ENCODE results near the gene ADH1B.
"Not testable (repeated sequence)": the region's sequence is repeated elsewhere in the genome, so short reads cannot be mapped to it uniquely, and the experiment has no call there.

ADH1B gene

GRCh38 chr4:99359480-99360204, 38.4 kb upstream of the ADH1B start:
- Histone ChIP-seq H3K9me3 (ENCODE audit: severe bottlenecking) (peaks cover 8% of the 10 kb centered on the region), H3K36me3 (no peaks in the 10 kb centered on the region), H3K27me3 (ENCODE audit: insufficient read depth, low read depth, severe bottlenecking) (no peaks in the 10 kb centered on the region), H3K4me3 (ENCODE audit: low read depth, low read length) (no peak overlapping the region), H3K27ac (no peak overlapping the region)
- no peak for DNase-seq
- TF ChIP-seq, protein P1, sequence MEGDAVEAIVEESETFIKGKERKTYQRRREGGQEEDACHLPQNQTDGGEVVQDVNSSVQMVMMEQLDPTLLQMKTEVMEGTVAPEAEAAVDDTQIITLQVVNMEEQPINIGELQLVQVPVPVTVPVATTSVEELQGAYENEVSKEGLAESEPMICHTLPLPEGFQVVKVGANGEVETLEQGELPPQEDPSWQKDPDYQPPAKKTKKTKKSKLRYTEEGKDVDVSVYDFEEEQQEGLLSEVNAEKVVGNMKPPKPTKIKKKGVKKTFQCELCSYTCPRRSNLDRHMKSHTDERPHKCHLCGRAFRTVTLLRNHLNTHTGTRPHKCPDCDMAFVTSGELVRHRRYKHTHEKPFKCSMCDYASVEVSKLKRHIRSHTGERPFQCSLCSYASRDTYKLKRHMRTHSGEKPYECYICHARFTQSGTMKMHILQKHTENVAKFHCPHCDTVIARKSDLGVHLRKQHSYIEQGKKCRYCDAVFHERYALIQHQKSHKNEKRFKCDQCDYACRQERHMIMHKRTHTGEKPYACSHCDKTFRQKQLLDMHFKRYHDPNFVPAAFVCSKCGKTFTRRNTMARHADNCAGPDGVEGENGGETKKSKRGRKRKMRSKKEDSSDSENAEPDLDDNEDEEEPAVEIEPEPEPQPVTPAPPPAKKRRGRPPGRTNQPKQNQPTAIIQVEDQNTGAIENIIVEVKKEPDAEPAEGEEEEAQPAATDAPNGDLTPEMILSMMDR (IDR thresholded peaks at IDR 0.05; ENCODE audit: low read depth, low read length) = no peak

- Histone ChIP-seq H3K4me3 (ENCODE audit: low read depth, low read length) (no peak overlapping the region), H3K36me3 (no peaks in the 10 kb centered on the region), H3K27me3 (ENCODE audit: insufficient read depth, low read depth, severe bottlenecking) (no peaks in the 10 kb centered on the region), H3K9me3 (ENCODE audit: severe bottlenecking) (peaks cover 8% of the 10 kb centered on the region), H3K27ac (no peak overlapping the region)
- TF ChIP-seq, protein P1 (IDR thresholded peaks at IDR 0.05; ENCODE audit: low read depth, low read length) = no peak
- no peak for DNase-seq
Observed at GRCh38 chr4:99357948-99358347, 36.7 kb upstream of the ADH1B start.

- Histone ChIP-seq H3K27ac (no peak overlapping the region), H3K27me3 (ENCODE audit: insufficient read depth, low read depth, severe bottlenecking) (no peaks in the 10 kb centered on the region), H3K36me3 (no peaks in the 10 kb centered on the region), H3K4me3 (ENCODE audit: low read depth, low read length) (no peak overlapping the region), H3K9me3 (ENCODE audit: severe bottlenecking) (peaks cover 8% of the 10 kb centered on the region)
- no peak for DNase-seq
- TF ChIP-seq, protein P1 (IDR thresholded peaks at IDR 0.05; ENCODE audit: low read depth, low read length) = no peak
Observed at GRCh38 chr4:99356992-99357391, 35.8 kb upstream of the ADH1B start.

DNA sequence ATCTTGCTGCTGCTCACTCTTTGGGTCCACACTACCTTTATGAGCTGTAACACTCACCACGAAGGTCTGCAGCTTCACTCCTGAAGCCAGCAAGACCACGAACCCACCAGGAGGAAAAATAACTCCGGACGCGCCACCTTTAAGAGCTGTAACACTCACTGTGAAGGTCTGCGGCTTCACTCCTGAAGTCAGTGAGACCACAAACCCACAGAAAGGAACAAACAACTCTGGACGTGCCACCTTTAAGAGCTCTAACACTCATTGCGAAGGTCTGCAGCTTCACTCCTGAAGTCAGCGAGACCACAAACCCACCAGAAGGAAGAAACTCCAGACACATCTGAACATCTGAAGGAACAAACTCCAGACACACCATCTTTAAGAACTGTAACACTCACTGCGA, 34.9 kb upstream of the ADH1B start:
- H3K27me3 ChIP-seq (ENCODE audit: insufficient read depth, low read depth, severe bottlenecking); H3K9me3 ChIP-seq (ENCODE audit: severe bottlenecking); H3K4me3 ChIP-seq (ENCODE audit: low read depth, low read length); H3K27ac ChIP-seq; DNase-seq; H3K36me3 ChIP-seq: not testable (repeated sequence)

DNA sequence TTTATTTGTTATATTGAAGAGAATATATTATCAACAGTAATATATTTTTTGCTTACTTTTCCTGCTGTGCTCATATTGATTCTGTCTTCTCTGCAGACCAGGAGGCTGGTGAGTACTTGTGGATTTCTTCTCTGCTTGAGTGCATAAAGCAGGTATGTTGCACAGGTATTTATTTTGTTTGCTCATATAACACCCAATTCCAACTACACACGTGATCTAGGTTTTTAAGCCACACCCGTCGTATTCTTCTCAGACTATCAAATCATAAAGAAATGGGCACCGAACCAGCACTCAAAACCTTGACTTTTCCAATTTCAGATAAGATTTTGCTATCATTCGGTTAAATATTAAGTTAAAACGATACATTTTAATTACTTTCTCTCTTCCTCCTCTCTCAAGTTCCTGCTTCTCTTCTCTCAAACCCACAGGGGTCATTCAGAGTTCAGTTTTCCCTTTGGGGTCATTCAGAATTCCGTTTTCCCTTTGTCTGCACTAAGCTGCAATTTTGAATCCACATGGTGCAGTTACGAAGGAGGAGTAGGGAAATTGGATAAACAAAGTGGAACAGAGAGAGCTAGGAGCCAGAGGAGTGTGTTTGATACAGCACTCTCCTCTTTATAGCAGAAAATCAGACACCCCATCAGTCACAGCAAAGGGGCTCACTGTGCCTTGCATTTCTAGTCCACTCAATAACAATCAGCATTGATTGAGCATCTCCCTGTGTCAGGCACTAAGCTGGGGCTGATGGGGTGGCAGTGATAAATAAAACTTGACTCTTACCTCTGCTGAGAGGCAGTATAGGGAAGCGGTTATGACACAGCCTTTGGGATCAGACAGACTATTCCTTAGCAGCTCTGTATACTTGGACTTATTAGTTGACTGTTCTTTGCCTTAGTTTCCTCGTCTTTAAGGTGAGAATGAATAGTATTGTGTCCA, 31.7 kb upstream of the ADH1B start, which contains the start of gene ADH1C:
Gene ADH1C, minus strand, starts transcription at position 145 of the 936 bp plus-strand sequence. Its CDS starts 71 bp downstream, at position 74.
- no peaks in the 10 kb centered on the region for H3K27me3 ChIP-seq (ENCODE audit: insufficient read depth, low read depth, severe bottlenecking)
- H3K36me3 ChIP-seq = no peaks in the 10 kb centered on the region
- H3K4me3 ChIP-seq (ENCODE audit: low read depth, low read length) = no peak within 1 kb of the TSS
- no peak for DNase-seq
- no peak within 1 kb of the TSS for H3K27ac ChIP-seq
- TF ChIP-seq, protein P1 (IDR thresholded peaks at IDR 0.05; ENCODE audit: low read depth, low read length) = no peak
- no peaks in the 10 kb centered on the region for H3K9me3 ChIP-seq (ENCODE audit: severe bottlenecking)

GRCh38 chr4:99351487-99351886, 30.3 kb upstream of the ADH1B start:
- no peak for DNase-seq
- H3K27me3 ChIP-seq (ENCODE audit: insufficient read depth, low read depth, severe bottlenecking) = no peaks in the 10 kb centered on the region
- H3K9me3 ChIP-seq (ENCODE audit: severe bottlenecking) = no peaks in the 10 kb centered on the region
- no peaks in the 10 kb centered on the region for H3K36me3 ChIP-seq
- H3K27ac ChIP-seq = no peak overlapping the region
- TF ChIP-seq, protein P1 (IDR thresholded peaks at IDR 0.05; ENCODE audit: low read depth, low read length) = no peak
- H3K4me3 ChIP-seq (ENCODE audit: low read depth, low read length) = no peak overlapping the region

All from WERI-Rb-1 (cell line).